K562 (cell line): ENCODE measurements around the gene ABCB6.

Experiments used
- ADNP ChIP-seq: fragments of 200-800 bp; sonication (Bioruptor generic); IDR thresholded peaks from 2 replicates; pipeline ENCODE4 v1.6.1; 2016; ENCODE audit warnings: missing genetic modification characterization, missing compliant biosample characterization
- ZNF274 ChIP-seq: IDR thresholded peaks from 2 replicates; pipeline ENCODE4 v1.6.1; 2011; ENCODE audit warnings: low read depth, mild to moderate bottlenecking, low read length, moderate library complexity, borderline replicate concordance
- TF ChIP-seq, protein P1 (sequence below), 2 experiments: fragments of 450-650 bp in 1 of 2; IDR thresholded peaks; 2 replicates each; pipeline ENCODE4 v1.6.1; 2011 to 2017; ENCODE audit warnings: low read depth in 2 of 2, antibody characterized with exemption in 1 of 2, borderline replicate concordance in 1 of 2, low read length in 1 of 2, mild to moderate bottlenecking in 1 of 2, mixed read lengths in 1 of 2; ENCODE audit not compliant: control insufficient read depth in 1 of 2

DNA sequence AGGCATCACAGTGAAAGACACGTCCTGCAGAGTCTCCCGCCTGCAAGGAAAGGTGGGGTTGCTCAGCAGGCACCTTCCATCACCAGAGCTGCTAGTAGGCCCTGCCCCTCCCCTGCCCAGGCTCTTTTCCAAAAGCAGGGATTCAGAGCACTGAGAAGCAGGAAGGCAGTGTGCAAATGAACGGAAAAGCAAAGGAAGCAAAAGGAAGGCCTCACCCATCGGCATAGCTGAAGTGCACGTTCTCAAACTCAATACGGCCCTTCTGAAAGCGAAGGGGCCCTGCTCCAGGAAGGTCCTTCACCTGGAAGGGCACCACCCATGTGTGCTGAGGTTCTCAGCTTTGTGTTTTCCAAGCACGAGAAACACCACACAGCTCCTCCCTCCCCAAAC lies 5.7 kb downstream of the ABCB6 start:
- TF ChIP-seq ADNP (tag) (no peak), ZNF274 (no peak)
- TF ChIP-seq, protein P1, sequence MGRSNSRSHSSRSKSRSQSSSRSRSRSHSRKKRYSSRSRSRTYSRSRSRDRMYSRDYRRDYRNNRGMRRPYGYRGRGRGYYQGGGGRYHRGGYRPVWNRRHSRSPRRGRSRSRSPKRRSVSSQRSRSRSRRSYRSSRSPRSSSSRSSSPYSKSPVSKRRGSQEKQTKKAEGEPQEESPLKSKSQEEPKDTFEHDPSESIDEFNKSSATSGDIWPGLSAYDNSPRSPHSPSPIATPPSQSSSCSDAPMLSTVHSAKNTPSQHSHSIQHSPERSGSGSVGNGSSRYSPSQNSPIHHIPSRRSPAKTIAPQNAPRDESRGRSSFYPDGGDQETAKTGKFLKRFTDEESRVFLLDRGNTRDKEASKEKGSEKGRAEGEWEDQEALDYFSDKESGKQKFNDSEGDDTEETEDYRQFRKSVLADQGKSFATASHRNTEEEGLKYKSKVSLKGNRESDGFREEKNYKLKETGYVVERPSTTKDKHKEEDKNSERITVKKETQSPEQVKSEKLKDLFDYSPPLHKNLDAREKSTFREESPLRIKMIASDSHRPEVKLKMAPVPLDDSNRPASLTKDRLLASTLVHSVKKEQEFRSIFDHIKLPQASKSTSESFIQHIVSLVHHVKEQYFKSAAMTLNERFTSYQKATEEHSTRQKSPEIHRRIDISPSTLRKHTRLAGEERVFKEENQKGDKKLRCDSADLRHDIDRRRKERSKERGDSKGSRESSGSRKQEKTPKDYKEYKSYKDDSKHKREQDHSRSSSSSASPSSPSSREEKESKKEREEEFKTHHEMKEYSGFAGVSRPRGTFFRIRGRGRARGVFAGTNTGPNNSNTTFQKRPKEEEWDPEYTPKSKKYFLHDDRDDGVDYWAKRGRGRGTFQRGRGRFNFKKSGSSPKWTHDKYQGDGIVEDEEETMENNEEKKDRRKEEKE (IDR thresholded peaks at IDR 0.05; ENCODE audit: borderline replicate concordance in 1 of 2, control insufficient read depth in 1 of 2, low read depth in 2 of 2, low read length in 1 of 2): no peak
